ENCODE results near the gene HEATR1. TPM values are rescaled to one million over a fixed set of nuclear protein-coding genes. Genes with fewer than 3 reads are reported as not detected.
"Not testable (repeated sequence)": the region's sequence is repeated elsewhere in the genome, so short reads cannot be mapped to it uniquely, and the experiment has no call there.

Gene HEATR1
- total and polyA plus RNA-seq, 4 donors: 4.2 to 37.5 (median 19.6) TPM

- Histone ChIP-seq H3K27ac (ENCODE audit: low read depth in 1 of 2, low read length in 1 of 2) (peak overlapping the region in 1 of 2 donors; percentile 29), H3K9me3 (ENCODE audit: control insufficient read depth in 4 of 4, insufficient read depth in 3 of 4, low read length in 3 of 4) (no peaks in the 10 kb centered on the region), H3K36me3 (ENCODE audit: control insufficient read depth in 4 of 4, insufficient read depth in 4 of 4, low read length in 4 of 4) (no peaks in the 10 kb centered on the region), H3K27me3 (ENCODE audit: control insufficient read depth in 3 of 3, insufficient read depth in 3 of 3, low read length in 2 of 3) (no peaks in the 10 kb centered on the region), H3K4me3 (no peak overlapping the region), H3K9ac (ENCODE audit: insufficient read depth in 1 of 2, low read length in 2 of 2) (no peak overlapping the region), H3K4me1 (ENCODE audit: control insufficient read depth in 5 of 5, insufficient read depth in 5 of 5, low read length in 5 of 5) (peaks cover 1 to 11% (median 6%) of the 10 kb centered on the region in 5 donors)
- WGBS, 2 donors: 68 to 86% methylated on average over 6 of the region's 6 CpGs
- no peak for DNase-seq
- ATAC-seq (ENCODE audit: insufficient read depth, low FRiP score): no peak
- no peak for TF ChIP-seq CTCF (IDR thresholded peaks at IDR 0.05; ENCODE audit: control extremely low read depth, extremely low read depth)
Observed at GRCh38 chr1:236508593-236509027, 95.7 kb downstream of the HEATR1 start.

DNA sequence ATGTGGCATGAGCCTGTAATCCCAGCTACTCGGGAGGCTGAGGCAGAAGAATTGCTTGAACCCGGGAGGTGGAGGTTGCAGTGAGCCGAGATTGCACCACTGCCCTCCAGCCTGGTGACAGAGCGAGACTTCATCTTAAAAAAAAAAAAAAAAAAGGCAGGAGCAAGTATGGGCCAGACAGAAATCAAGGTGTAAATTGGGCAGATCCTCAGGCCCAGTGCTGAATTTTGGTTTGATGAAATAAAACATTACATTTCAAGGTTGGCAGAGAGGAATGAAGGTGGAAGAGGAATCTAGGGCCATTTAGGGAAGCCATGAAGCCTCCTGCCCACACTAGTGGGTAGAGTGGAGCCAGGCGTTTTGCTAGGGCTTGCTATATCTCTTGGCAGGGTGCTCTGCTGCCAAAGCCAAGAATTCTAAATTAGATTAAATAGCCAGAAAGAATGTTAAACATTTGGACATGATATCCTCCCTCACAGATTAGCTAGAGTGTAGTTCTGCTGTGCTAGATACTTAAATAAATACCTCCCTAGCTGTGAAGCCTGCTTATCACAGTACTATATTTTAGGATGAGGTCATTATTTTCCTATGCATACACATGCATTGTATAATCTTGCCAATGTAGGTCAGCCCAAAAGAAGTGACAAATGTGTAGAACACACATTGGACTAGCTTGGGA, 97.2 kb downstream of the HEATR1 start:
- H3K9me3 ChIP-seq (ENCODE audit: control insufficient read depth in 4 of 4, insufficient read depth in 3 of 4, low read length in 3 of 4): no peaks in the 10 kb centered on the region
- H3K4me1 ChIP-seq (ENCODE audit: control insufficient read depth in 5 of 5, insufficient read depth in 5 of 5, low read length in 5 of 5): peaks cover 3 to 14% (median 7%) of the 10 kb centered on the region in 5 donors
- H3K36me3 ChIP-seq (ENCODE audit: control insufficient read depth in 4 of 4, insufficient read depth in 4 of 4, low read length in 4 of 4): no peaks in the 10 kb centered on the region
- peak overlapping the region in 1 of 2 donors; percentile 59 for H3K27ac ChIP-seq (ENCODE audit: low read depth in 1 of 2, low read length in 1 of 2)
- H3K9ac ChIP-seq (ENCODE audit: insufficient read depth in 1 of 2, low read length in 2 of 2): no peak overlapping the region
- peak; percentile 49 for ATAC-seq (ENCODE audit: insufficient read depth, low FRiP score)
- no peak for TF ChIP-seq CTCF (IDR thresholded peaks at IDR 0.05; ENCODE audit: control extremely low read depth, extremely low read depth)
- no peak overlapping the region for H3K4me3 ChIP-seq
- peak in 2 of 3 donors; percentile 45 to 59 for DNase-seq
- no peaks in the 10 kb centered on the region for H3K27me3 ChIP-seq (ENCODE audit: control insufficient read depth in 3 of 3, insufficient read depth in 3 of 3, low read length in 2 of 3)
- 68 to 75% methylated on average over 5 of the region's 5 CpGs for WGBS, 2 donors

DNA sequence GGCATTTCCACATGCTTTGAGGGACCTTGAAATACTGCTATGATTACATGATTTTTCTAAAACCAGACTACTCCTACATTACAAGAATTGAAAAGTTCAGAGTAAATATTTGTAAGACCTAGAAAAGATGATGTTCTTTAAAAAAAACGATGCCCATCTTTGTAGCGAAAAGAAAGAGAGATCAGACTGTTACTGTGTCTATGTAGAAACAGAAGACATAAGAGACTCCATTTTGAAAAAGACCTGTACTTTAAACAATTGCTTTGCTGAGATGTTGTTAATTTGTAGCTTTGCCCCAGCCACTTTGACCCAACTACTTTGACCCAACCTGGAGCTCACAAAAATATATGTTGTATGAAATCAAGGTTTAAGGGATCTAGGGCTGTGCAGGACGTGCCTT, 100.0 kb downstream of the HEATR1 start:
- WGBS, 2 donors: 83 to 89% methylated on average over 3 of the region's 3 CpGs
- H3K9ac ChIP-seq (ENCODE audit: insufficient read depth in 1 of 2, low read length in 2 of 2); DNase-seq; H3K27ac ChIP-seq (ENCODE audit: low read depth in 1 of 2, low read length in 1 of 2); H3K27me3 ChIP-seq (ENCODE audit: control insufficient read depth in 3 of 3, insufficient read depth in 3 of 3, low read length in 2 of 3); ATAC-seq (ENCODE audit: insufficient read depth, low FRiP score); H3K4me3 ChIP-seq; H3K9me3 ChIP-seq (ENCODE audit: control insufficient read depth in 4 of 4, insufficient read depth in 3 of 4, low read length in 3 of 4); H3K36me3 ChIP-seq (ENCODE audit: control insufficient read depth in 4 of 4, insufficient read depth in 4 of 4, low read length in 4 of 4): not testable (repeated sequence)
- peaks cover 5 to 14% (median 7%) of the 10 kb centered on the region in 5 donors for H3K4me1 ChIP-seq (ENCODE audit: control insufficient read depth in 5 of 5, insufficient read depth in 5 of 5, low read length in 5 of 5)

DNA sequence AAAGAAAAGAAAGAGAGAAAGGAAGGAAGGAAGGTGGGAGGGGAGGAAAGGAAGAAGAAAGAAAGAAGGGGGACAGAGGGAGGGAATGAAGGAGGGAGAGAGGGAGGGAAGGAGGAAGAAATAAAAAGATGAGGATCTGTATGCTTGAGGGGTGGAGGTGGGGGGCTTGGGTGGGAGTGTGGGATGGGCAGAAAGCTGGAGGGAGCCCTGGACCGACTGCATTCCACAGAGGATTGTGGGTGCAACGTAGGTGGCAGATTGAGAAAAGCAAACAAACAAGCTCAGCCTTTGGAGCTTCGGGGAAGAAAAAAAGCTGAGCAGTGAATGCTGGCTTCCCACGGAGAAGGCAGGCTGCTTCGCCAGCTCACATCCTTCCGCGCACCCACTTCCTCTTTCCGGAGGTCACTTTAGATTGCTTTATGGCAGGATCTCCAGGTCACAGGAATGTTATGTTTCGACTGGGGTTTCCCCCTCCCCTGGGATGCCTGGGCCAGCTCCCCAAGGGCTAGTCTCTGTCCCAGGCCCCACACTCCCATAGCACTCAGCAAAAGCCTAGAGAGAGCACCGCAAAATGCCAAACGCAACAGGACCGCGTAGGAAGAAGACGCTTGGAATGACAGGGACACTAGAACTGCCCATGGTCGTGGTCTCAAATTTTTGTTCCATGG, 101.2 kb downstream of the HEATR1 start:
- no peaks in the 10 kb centered on the region for H3K9me3 ChIP-seq (ENCODE audit: control insufficient read depth in 4 of 4, insufficient read depth in 3 of 4, low read length in 3 of 4)
- no peak for TF ChIP-seq CTCF (IDR thresholded peaks at IDR 0.05; ENCODE audit: control extremely low read depth, extremely low read depth)
- no peaks in the 10 kb centered on the region for H3K27me3 ChIP-seq (ENCODE audit: control insufficient read depth in 3 of 3, insufficient read depth in 3 of 3, low read length in 2 of 3)
- DNase-seq (peak; percentile 72 to 85 (median 76)), ATAC-seq (ENCODE audit: insufficient read depth, low FRiP score) (no peak)
- H3K36me3 ChIP-seq (ENCODE audit: control insufficient read depth in 4 of 4, insufficient read depth in 4 of 4, low read length in 4 of 4): no peaks in the 10 kb centered on the region
- WGBS, 2 donors: 15 to 29% methylated on average over 15 of the region's 15 CpGs
- H3K4me3 ChIP-seq: peak overlapping the region; percentile 14
- H3K27ac ChIP-seq (ENCODE audit: low read depth in 1 of 2, low read length in 1 of 2): peak overlapping the region in 1 of 2 donors; percentile 72
- H3K9ac ChIP-seq (ENCODE audit: insufficient read depth in 1 of 2, low read length in 2 of 2): peak overlapping the region in 1 of 2 donors; percentile 35
- H3K4me1 ChIP-seq (ENCODE audit: control insufficient read depth in 5 of 5, insufficient read depth in 5 of 5, low read length in 5 of 5): peaks cover 3 to 14% (median 7%) of the 10 kb centered on the region in 5 donors
